ENCODE data around the gene NOTO.
A peak's percentile ranks its signal among the peaks of the same experiment; 100 is the strongest.

The NOTO gene

DNA sequence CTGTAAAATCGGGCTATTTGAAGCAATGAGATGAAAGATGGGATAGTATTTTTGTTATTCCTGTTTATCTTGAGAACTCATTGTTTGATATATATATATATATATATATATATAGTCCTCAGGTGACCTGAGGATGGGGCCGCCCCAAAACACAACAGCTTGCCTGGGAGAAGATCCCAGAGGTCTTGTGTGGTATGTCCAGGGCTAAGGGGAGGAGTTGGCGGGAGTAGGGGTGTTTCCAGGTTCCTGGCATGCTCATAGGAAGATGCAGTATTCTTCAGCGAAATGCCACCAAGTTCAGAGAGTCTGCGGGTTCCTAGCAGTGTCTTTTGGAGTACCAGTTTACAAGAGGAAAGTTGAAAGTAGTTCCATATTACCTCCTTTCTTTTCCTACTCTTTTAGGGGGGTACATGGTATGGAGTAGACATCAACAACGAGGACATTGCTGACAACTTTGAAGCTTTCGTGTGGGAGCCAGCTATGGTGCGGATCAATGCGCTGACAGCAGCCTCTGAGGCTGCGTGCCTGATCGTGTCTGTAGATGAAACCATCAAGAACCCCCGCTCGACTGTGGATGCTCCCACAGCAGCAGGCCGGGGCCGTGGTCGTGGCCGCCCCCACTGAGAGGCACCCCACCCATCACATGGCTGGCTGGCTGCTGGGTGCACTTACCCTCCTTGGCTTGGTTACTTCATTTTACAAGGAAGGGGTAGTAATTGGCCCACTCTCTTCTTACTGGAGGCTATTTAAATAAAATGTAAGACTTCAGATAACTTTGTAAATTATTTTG lies 50.1 kb downstream of the NOTO start:
- ATAC-seq (replicated peaks): no peak
- Mint-ChIP-seq H3K4me3 (no peak overlapping the region), H3K27me3 (no peaks in the 10 kb centered on the region), H3K36me3 (ENCODE audit: insufficient read depth) (peaks cover 45% of the 10 kb centered on the region), H3K4me1 (ENCODE audit: low read depth in 2 of 2) (peaks cover 1 to 4% of the 10 kb centered on the region in 2 donors), H3K9me3 (no peaks in the 10 kb centered on the region), H3K27ac (no peak overlapping the region)
- DNase-seq: no peak

DNA sequence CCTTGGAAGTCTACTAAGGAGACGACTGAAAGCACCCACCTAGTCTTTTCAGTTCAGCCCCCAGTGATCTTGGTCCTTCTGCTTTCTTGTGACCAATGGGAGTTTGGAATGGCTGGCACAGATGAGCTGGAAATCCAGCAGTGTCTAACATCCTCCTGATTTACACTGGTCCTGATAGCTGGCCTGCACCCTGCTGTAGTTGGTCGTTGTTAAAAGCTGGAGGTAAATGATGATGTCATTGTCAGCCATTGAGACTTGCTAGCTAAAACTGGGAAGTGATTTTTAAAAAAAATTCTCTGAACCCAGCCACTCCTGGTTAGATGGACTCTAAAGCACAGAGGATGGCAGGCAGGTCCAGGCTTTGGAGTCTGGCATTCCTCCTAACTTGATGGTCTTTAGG lies 51.0 kb downstream of the NOTO start:
- H3K9me3 Mint-ChIP-seq: no peaks in the 10 kb centered on the region
- DNase-seq (no peak), ATAC-seq (replicated peaks) (no peak)
- peaks cover 3 to 4% of the 10 kb centered on the region in 2 donors for H3K4me1 Mint-ChIP-seq (ENCODE audit: low read depth in 2 of 2)
- no peak overlapping the region for H3K4me3 Mint-ChIP-seq
- H3K27me3 Mint-ChIP-seq: no peaks in the 10 kb centered on the region
- H3K27ac Mint-ChIP-seq: peak overlapping the region; percentile 44 to 63
- peaks cover 35% of the 10 kb centered on the region for H3K36me3 Mint-ChIP-seq (ENCODE audit: insufficient read depth)

DNA sequence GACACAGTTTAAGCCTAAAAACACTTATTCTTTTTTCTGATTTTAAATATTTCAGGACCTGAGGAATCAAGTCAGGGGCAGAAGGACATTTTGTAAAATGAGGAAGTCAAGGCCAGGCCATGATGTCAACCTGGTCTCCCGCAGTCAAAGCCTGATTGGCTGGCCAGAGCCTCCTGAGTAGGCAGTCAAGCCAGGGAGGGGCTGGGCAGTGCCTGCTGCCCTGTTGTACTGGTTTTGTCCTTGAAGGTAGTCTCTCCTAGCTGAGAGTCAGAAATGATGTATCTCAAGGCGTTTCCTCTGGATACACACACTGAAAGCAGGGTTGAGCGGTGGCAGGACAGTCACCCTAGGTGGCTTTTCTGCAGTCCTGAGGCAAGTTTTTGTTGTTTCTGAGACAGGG lies 51.5 kb downstream of the NOTO start:
- Mint-ChIP-seq H3K27me3 (no peaks in the 10 kb centered on the region), H3K36me3 (ENCODE audit: insufficient read depth) (peaks cover 30% of the 10 kb centered on the region), H3K27ac (peak overlapping the region; percentile 44 to 63), H3K4me3 (no peak overlapping the region), H3K4me1 (ENCODE audit: low read depth in 2 of 2) (peaks cover 3 to 4% of the 10 kb centered on the region in 2 donors), H3K9me3 (no peaks in the 10 kb centered on the region)
- no peak for DNase-seq
- ATAC-seq (replicated peaks): no peak

GRCh38 chr2:73254343-73255006 lies 52.1 kb downstream of the NOTO start:
- H3K36me3 Mint-ChIP-seq (ENCODE audit: insufficient read depth): peaks cover 24% of the 10 kb centered on the region
- peak overlapping the region in 1 of 2 donors; percentile 35 for H3K27ac Mint-ChIP-seq

DNA sequence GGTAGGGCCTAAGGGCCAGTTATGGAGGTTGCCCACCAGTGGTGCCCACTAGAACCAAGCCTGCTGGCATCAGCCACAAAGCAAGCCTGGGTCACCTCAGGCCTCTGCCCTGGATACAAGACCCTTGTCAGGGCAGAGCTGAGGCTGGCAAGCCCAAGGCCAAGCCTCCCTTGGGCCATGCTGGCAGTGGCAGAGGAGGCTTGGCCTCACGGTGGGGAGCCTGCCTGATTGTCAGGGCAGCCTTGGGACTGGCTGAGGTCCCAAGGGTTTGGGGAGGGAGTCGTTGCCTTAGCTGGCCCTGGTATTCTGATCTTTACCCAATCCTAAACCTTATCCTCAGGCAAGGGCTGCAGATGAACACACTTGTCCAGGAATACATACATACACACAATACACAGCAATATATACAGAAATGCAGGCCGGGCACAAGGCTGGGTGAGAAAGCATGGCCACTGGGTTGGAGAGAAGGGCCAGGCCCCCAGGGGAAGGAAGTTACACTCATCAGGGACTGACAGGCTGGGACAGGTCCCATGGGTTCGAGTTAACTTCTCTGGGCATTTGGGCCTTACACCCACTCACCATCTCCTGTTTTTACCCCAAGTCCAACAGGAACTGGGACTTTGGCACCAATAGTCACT lies 52.8 kb downstream of the NOTO start:
- no peaks in the 10 kb centered on the region for H3K9me3 Mint-ChIP-seq
- peak overlapping the region; percentile 35 to 74 for H3K27ac Mint-ChIP-seq
- H3K27me3 Mint-ChIP-seq: no peaks in the 10 kb centered on the region
- no peak for DNase-seq
- peaks cover 3 to 4% of the 10 kb centered on the region in 2 donors for H3K4me1 Mint-ChIP-seq (ENCODE audit: low read depth in 2 of 2)
- no peak for ATAC-seq (replicated peaks)
- H3K4me3 Mint-ChIP-seq: no peak overlapping the region
- H3K36me3 Mint-ChIP-seq (ENCODE audit: insufficient read depth): peaks cover 18% of the 10 kb centered on the region

More at GRCh38 chr2:73254343-73255006, 52.1 kb downstream of the NOTO start:
- Mint-ChIP-seq H3K9me3 (no peaks in the 10 kb centered on the region), H3K4me1 (ENCODE audit: low read depth in 2 of 2) (peaks cover 3 to 4% of the 10 kb centered on the region in 2 donors), H3K4me3 (no peak overlapping the region), H3K27me3 (no peaks in the 10 kb centered on the region)
- DNase-seq (no peak), ATAC-seq (replicated peaks) (no peak)

- H3K27me3 Mint-ChIP-seq: no peaks in the 10 kb centered on the region
- peaks cover 10% of the 10 kb centered on the region for H3K36me3 Mint-ChIP-seq (ENCODE audit: insufficient read depth)
- H3K4me1 Mint-ChIP-seq (ENCODE audit: low read depth in 2 of 2): peaks cover 3 to 4% of the 10 kb centered on the region in 2 donors
- no peaks in the 10 kb centered on the region for H3K9me3 Mint-ChIP-seq
- H3K27ac Mint-ChIP-seq: peak overlapping the region; percentile 17 to 74
- ATAC-seq (replicated peaks) (no peak), DNase-seq (no peak)
- no peak overlapping the region for H3K4me3 Mint-ChIP-seq
Observed at GRCh38 chr2:73255907-73256617, 53.7 kb downstream of the NOTO start.

GRCh38 chr2:73256618-73256922 lies 54.2 kb downstream of the NOTO start:
- Mint-ChIP-seq H3K27me3 (no peaks in the 10 kb centered on the region), H3K36me3 (ENCODE audit: insufficient read depth) (peaks cover 5% of the 10 kb centered on the region), H3K9me3 (no peaks in the 10 kb centered on the region), H3K27ac (peak overlapping the region; percentile 74 to 75), H3K4me3 (no peak overlapping the region), H3K4me1 (ENCODE audit: low read depth in 2 of 2) (peaks cover 3 to 4% of the 10 kb centered on the region in 2 donors)
- DNase-seq (no peak), ATAC-seq (replicated peaks) (no peak)

- ATAC-seq (replicated peaks) (no peak), DNase-seq (no peak)
- Mint-ChIP-seq H3K4me1 (ENCODE audit: low read depth in 2 of 2) (peaks cover 3 to 4% of the 10 kb centered on the region in 2 donors), H3K27me3 (no peaks in the 10 kb centered on the region), H3K4me3 (no peak overlapping the region), H3K9me3 (no peaks in the 10 kb centered on the region), H3K36me3 (ENCODE audit: insufficient read depth) (peaks cover 5% of the 10 kb centered on the region), H3K27ac (peak overlapping the region; percentile 74 to 75)
Observed at GRCh38 chr2:73257021-73257420, 54.6 kb downstream of the NOTO start.

GRCh38 chr2:73257425-73258125 lies 55.2 kb downstream of the NOTO start:
- H3K27ac Mint-ChIP-seq: peak overlapping the region; percentile 32 to 75
- no peak overlapping the region for H3K4me3 Mint-ChIP-seq
- peaks cover 5% of the 10 kb centered on the region for H3K36me3 Mint-ChIP-seq (ENCODE audit: insufficient read depth)
- no peak for ATAC-seq (replicated peaks)
- no peak for DNase-seq
- H3K27me3 Mint-ChIP-seq: no peaks in the 10 kb centered on the region
- H3K9me3 Mint-ChIP-seq: no peaks in the 10 kb centered on the region
- H3K4me1 Mint-ChIP-seq (ENCODE audit: low read depth in 2 of 2): peaks cover 3 to 4% of the 10 kb centered on the region in 2 donors

DNA sequence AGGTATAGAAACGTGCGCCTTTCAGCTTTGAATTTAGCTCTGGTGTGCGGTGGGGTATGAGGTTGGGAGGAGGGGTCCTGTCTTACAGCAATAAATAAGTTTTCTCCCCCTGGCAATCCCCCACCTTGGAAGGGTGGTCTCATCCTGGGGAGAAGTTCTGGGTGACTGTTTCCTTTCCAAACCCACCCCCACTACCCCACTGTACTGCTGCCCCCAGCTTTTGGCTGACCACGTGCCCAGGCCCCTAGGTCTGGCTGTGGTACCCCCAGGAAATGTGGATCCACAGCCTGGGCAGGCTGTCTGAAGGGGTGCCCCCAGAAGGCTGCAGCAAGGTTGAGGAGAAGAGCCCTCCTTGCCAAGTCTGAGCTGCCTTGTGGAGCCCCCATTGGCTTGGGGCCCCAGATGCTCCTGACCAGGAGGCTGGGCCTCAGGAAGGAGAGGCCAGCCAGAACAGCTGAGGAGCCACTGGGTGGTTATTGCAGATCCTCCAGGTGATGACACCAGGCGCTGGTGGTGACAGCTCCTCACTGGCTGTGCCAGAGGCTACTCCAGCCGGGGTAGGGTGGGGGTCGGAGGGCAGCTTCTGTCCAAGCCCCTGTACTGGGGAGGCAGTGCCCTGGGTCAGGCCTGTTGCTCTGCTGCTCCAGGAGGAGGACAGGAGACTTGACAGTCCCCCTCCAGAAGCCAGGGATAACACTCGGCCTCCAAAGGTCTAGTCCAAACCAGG lies 56.0 kb downstream of the NOTO start:
- no peak for ATAC-seq (replicated peaks)
- DNase-seq: no peak
- Mint-ChIP-seq H3K27me3 (no peaks in the 10 kb centered on the region), H3K9me3 (no peaks in the 10 kb centered on the region), H3K27ac (peak overlapping the region in 1 of 2 donors; percentile 32), H3K4me3 (no peak overlapping the region), H3K4me1 (ENCODE audit: low read depth in 2 of 2) (peaks cover 3 to 4% of the 10 kb centered on the region in 2 donors), H3K36me3 (ENCODE audit: insufficient read depth) (peaks cover 6% of the 10 kb centered on the region)

GRCh38 chr2:73258913-73259215 lies 56.5 kb downstream of the NOTO start:
- ATAC-seq (replicated peaks): no peak
- Mint-ChIP-seq H3K4me3 (no peak overlapping the region), H3K27ac (no peak overlapping the region), H3K4me1 (ENCODE audit: low read depth in 2 of 2) (peaks cover 3 to 4% of the 10 kb centered on the region in 2 donors), H3K9me3 (no peaks in the 10 kb centered on the region), H3K27me3 (no peaks in the 10 kb centered on the region), H3K36me3 (ENCODE audit: insufficient read depth) (peaks cover 8% of the 10 kb centered on the region)
- no peak for DNase-seq

- H3K27me3 Mint-ChIP-seq: no peaks in the 10 kb centered on the region
- DNase-seq: no peak
- peaks cover 8% of the 10 kb centered on the region for H3K36me3 Mint-ChIP-seq (ENCODE audit: insufficient read depth)
- H3K27ac Mint-ChIP-seq: peak overlapping the region in 1 of 2 donors; percentile 49
- no peak overlapping the region for H3K4me3 Mint-ChIP-seq
- H3K4me1 Mint-ChIP-seq (ENCODE audit: low read depth in 2 of 2): peaks cover 3 to 4% of the 10 kb centered on the region in 2 donors
- no peaks in the 10 kb centered on the region for H3K9me3 Mint-ChIP-seq
- ATAC-seq (replicated peaks): no peak
Observed at GRCh38 chr2:73259276-73259675, 56.9 kb downstream of the NOTO start.
